H1 (cell line): ENCODE data around the gene STARD3. TPM values are rescaled to one million over a fixed set of nuclear protein-coding genes. Genes with fewer than 3 reads are reported as not detected.

Experiments used
- CTCF ChIA-PET: fragments of 300-600 bp; sonication (Branson Sonifier 250); formaldehyde crosslinking; loops from one replicate; lab custom pipeline; 2021; ENCODE audit not compliant: partially characterized antibody; lab: Charles Lee
- POLR2A ChIA-PET: fragments of 300-600 bp; sonication (Branson Sonifier 250); formaldehyde crosslinking; loops from one replicate; lab custom pipeline; 2021; ENCODE audit warnings: inconsistent platforms; ENCODE audit not compliant: partially characterized antibody; lab: Charles Lee
- DNase-seq, 2 experiments: peaks; one replicate each; pipeline versions ENCODE4 v3.0.0 to v3.0.0-alpha.2; 2010 to 2022; ENCODE audit warnings: low spot score in 2 of 2, low read depth in 1 of 2, mixed read lengths in 1 of 2
- FAIRE-seq: peaks from 2 replicates; lab custom pipeline; 2011; peaks lifted over from hg19 to GRCh38; lab: Jason Lieb, UNC
- H2AFZ ChIP-seq: 2 replicates; pipeline ENCODE4 v1.8.1; 2012; ENCODE audit warnings: low read length, inconsistent platforms
- H2AK5ac ChIP-seq: 2 replicates; pipeline ENCODE4 v1.6.1; 2013; ENCODE audit warnings: low read depth, low read length
- H2BK120ac ChIP-seq: replicated peaks from 2 replicates; pipeline ENCODE3; 2013; ENCODE audit warnings: low read depth, low read length, inconsistent platforms
- H2BK12ac ChIP-seq: 2 replicates; pipeline ENCODE4 v1.6.1; 2013; ENCODE audit warnings: low read depth, low read length
- H2BK15ac ChIP-seq: 2 replicates; pipeline ENCODE4 v1.6.1; 2013; ENCODE audit warnings: low read length
- H2BK20ac ChIP-seq: 2 replicates; pipeline ENCODE4 v1.6.1; 2013; ENCODE audit warnings: low read length
- H2BK5ac ChIP-seq: 2 replicates; pipeline ENCODE4 v1.6.1; 2013; ENCODE audit warnings: low read depth, low read length
- H3K14ac ChIP-seq: 2 replicates; pipeline ENCODE4 v1.6.1; 2013; ENCODE audit warnings: inconsistent platforms; ENCODE audit not compliant: insufficient read length
- H3K18ac ChIP-seq: 2 replicates; pipeline ENCODE4 v1.6.1; 2013; ENCODE audit warnings: low read length; ENCODE audit errors: extremely low read depth
- H3K23ac ChIP-seq: 2 replicates; pipeline ENCODE4 v1.6.1; 2013; ENCODE audit warnings: inconsistent platforms; ENCODE audit not compliant: insufficient read length
- H3K23me2 ChIP-seq: 2 replicates; pipeline ENCODE4 v1.6.1; 2013; ENCODE audit warnings: low read depth, low read length
- H3K27ac ChIP-seq: 2 replicates; pipeline ENCODE4 v1.6.1; 2011; ENCODE audit warnings: low read depth, low read length, inconsistent platforms
- H3K27me3 ChIP-seq, 4 experiments: replicated peaks in 1 of 4; 1 replicate in 1 of 4; 2 replicates in 3 of 4; pipeline versions ENCODE4 v1.6.1 to v1.8.1; 2011 to 2013; ENCODE audit warnings: low read length in 3 of 4, mild to moderate bottlenecking in 3 of 4, inconsistent platforms in 2 of 4, mixed read lengths in 2 of 4, moderate library complexity in 1 of 4; ENCODE audit not compliant: control insufficient read depth in 3 of 4, insufficient read depth in 3 of 4; ENCODE audit errors: extremely low read depth in 1 of 4
- H3K36me3 ChIP-seq, 4 experiments: 2 replicates each; pipeline versions ENCODE4 v1.6.1 to v1.8.1; 2011 to 2013; ENCODE audit warnings: mild to moderate bottlenecking in 4 of 4, low read length in 3 of 4, moderate library complexity in 2 of 4, control low read depth in 1 of 4, inconsistent platforms in 1 of 4; ENCODE audit not compliant: insufficient read depth in 4 of 4, control insufficient read depth in 2 of 4
- H3K4ac ChIP-seq: replicated peaks from 2 replicates; pipeline ENCODE3; 2013; ENCODE audit warnings: low read length, low read depth, mixed read lengths, inconsistent platforms; ENCODE audit not compliant: insufficient read length
- H3K4me1 ChIP-seq, 4 experiments: replicated peaks in 1 of 4; 1 replicate in 1 of 4; 2 replicates in 3 of 4; pipeline versions ENCODE4 v1.6.1 to v1.8.1; 2011 to 2013; ENCODE audit warnings: low read length in 3 of 4, inconsistent platforms in 2 of 4, mixed read lengths in 1 of 4; ENCODE audit not compliant: insufficient read depth in 4 of 4, control insufficient read depth in 3 of 4
- H3K4me2 ChIP-seq, 2 experiments: 2 replicates each; pipeline versions ENCODE4 v1.6.1 to v1.8.1; 2011 to 2013; ENCODE audit warnings: low read depth in 2 of 2, low read length in 2 of 2, control low read depth in 1 of 2, inconsistent platforms in 1 of 2, mild to moderate bottlenecking in 1 of 2; ENCODE audit not compliant: insufficient read depth in 1 of 2
- H3K4me3 ChIP-seq, 4 experiments: fragments of 200-600, 300-600 bp in 1 of 4; sonication (generic), shearing (Covaris generic), sonication (Bioruptor Twin) in 1 of 4; 2 replicates each; pipeline versions ENCODE4 v1.5.1 to v1.8.1; 2011 to 2016; ENCODE audit warnings: low read length in 4 of 4, low read depth in 3 of 4, control low read depth in 2 of 4, inconsistent platforms in 2 of 4, mild to moderate bottlenecking in 2 of 4, mixed read lengths in 1 of 4, moderate library complexity in 1 of 4; ENCODE audit not compliant: insufficient read depth in 2 of 4; ENCODE audit errors: extremely low read depth in 1 of 4
- H3K56ac ChIP-seq: replicated peaks from 2 replicates; pipeline ENCODE3; 2013; ENCODE audit warnings: low read depth, mild to moderate bottlenecking, mixed read lengths, low read length, inconsistent platforms; ENCODE audit not compliant: insufficient read length
- H3K79me1 ChIP-seq: 2 replicates; pipeline ENCODE4 v1.6.1; 2013; ENCODE audit warnings: low read depth, low read length, control low read depth
- H3K79me2 ChIP-seq, 2 experiments: 2 replicates each; pipeline versions ENCODE4 v1.6.1 to v1.8.1; 2012 to 2013; ENCODE audit warnings: low read length in 2 of 2, mild to moderate bottlenecking in 2 of 2, inconsistent platforms in 1 of 2; ENCODE audit not compliant: insufficient read depth in 2 of 2, control insufficient read depth in 1 of 2
- H3K9ac ChIP-seq, 4 experiments: replicated peaks in 1 of 4; 1 replicate in 1 of 4; 2 replicates in 3 of 4; pipeline versions ENCODE4 v1.6.1 to v1.8.1; 2011 to 2013; ENCODE audit warnings: low read depth in 3 of 4, low read length in 3 of 4, control low read depth in 2 of 4, mild to moderate bottlenecking in 2 of 4, moderate library complexity in 2 of 4, inconsistent platforms in 1 of 4; ENCODE audit errors: extremely low read depth in 1 of 4
- H3K9me3 ChIP-seq, 2 experiments: 2 replicates each; pipeline versions ENCODE4 v1.6.1 to v1.8.1; 2012 to 2013; ENCODE audit warnings: mild to moderate bottlenecking in 2 of 2, moderate library complexity in 2 of 2, control low read depth in 1 of 2, inconsistent platforms in 1 of 2, low read depth in 1 of 2, low read length in 1 of 2, mixed read lengths in 1 of 2; ENCODE audit not compliant: insufficient read depth in 2 of 2
- H4K20me1 ChIP-seq, 2 experiments: replicated peaks in 1 of 2; 2 replicates each; pipeline versions ENCODE3 to v1.8.1; 2011 to 2013; ENCODE audit warnings: inconsistent platforms in 2 of 2, low read length in 2 of 2, mild to moderate bottlenecking in 1 of 2; ENCODE audit not compliant: insufficient read depth in 2 of 2, control insufficient read depth in 1 of 2
- H4K5ac ChIP-seq: 2 replicates; pipeline ENCODE4 v1.6.1; 2013; ENCODE audit warnings: low read length, low read depth, mixed read lengths, inconsistent platforms; ENCODE audit not compliant: insufficient read length
- H4K8ac ChIP-seq: 2 replicates; pipeline ENCODE4 v1.8.0; 2013; ENCODE audit warnings: mild to moderate bottlenecking, moderate library complexity, low read length, inconsistent platforms; ENCODE audit not compliant: insufficient read depth; ENCODE audit errors: extremely low read depth
- H4K91ac ChIP-seq: replicated peaks from 2 replicates; pipeline ENCODE3; 2013; ENCODE audit warnings: low read length, mixed read lengths, inconsistent platforms; ENCODE audit not compliant: insufficient read length
- CBX8 ChIP-seq: fragments of 300-800, 300-1000 bp; sonication (generic); IDR thresholded peaks from 2 replicates; pipeline ENCODE4 v1.7.1; 2016; ENCODE audit warnings: low read depth, low read length, borderline replicate concordance
- CHD1 ChIP-seq: IDR thresholded peaks from 2 replicates; pipeline ENCODE4 v1.6.1; 2012; ENCODE audit warnings: low read depth, low read length, improper control_type of control experiment
- EZH2 ChIP-seq: fragments of 200-600 bp; sonication (generic); IDR thresholded peaks from 2 replicates; pipeline ENCODE4 v1.7.1; 2012; ENCODE audit warnings: low read depth, mild to moderate bottlenecking, moderate library complexity, low read length, inconsistent platforms; ENCODE audit not compliant: severe bottlenecking
- RNF2 ChIP-seq: fragments of 200-900, 300-1000 bp; sonication (generic); IDR thresholded peaks from 2 replicates; pipeline ENCODE4 v1.7.1; 2016; ENCODE audit warnings: borderline replicate concordance, low read depth, mild to moderate bottlenecking, antibody characterized with exemption, low read length; ENCODE audit not compliant: poor library complexity, severe bottlenecking; ENCODE audit errors: missing control alignments
- SUZ12 ChIP-seq: fragments of 200-600 bp; sonication (generic); IDR thresholded peaks from 2 replicates; pipeline ENCODE4 v1.6.1; 2012; ENCODE audit warnings: mild to moderate bottlenecking, inconsistent platforms, low read length, moderate library complexity, mixed read lengths
- WGBS, 2 experiments: shearing (Covaris generic) in 1 of 2; methylation state at CpG; one replicate each; pipeline versions ENCODE4 v1.1.6 to v1.1.7; 2013 to 2015; ENCODE audit warnings: low lambda C conversion rate in 2 of 2, mixed read lengths in 2 of 2, inconsistent platforms in 1 of 2, low coverage in 1 of 2, missing lambda C conversion rate in 1 of 2; ENCODE audit not compliant: insufficient replicate concordance in 2 of 2, insufficient coverage in 1 of 2, insufficient read length in 1 of 2; ENCODE audit errors: extremely low coverage in 1 of 2, missing lambda C conversion rate in 1 of 2; 5-methylcytosine and 5-hydroxymethylcytosine counted together
- polyA plus RNA-seq, 7 experiments: library from polyadenylated mRNA; depleted of rRNA in 3 of 7; stranded (reverse) in 5 of 7; unstranded in 2 of 7; fragments of >200 nt in 5 of 7; fragments of 200-250 nt in 2 of 7; gene quantifications; 1 replicate in 5 of 7; 2 replicates in 1 of 7; 4 replicates in 1 of 7; pipeline versions ENCODE4 v1.2.1 to v1.2.3, GENCODE V29; 2011 to 2013; ENCODE audit warnings: missing spikeins in 2 of 7, mixed read lengths in 2 of 7
- total RNA-seq: library from RNA; stranded (reverse); fragmentation: NEBNext Ultra II Directional; extraction: Animal tissue kit (Norgen Biotek cat#: 25700); gene quantifications from 2 replicates; pipeline ENCODE4 v1.2.1, GENCODE V29; 2021

STARD3 gene
- total and polyA plus RNA-seq, 2 of the 8 experiments (the other 6 are each of a cell fraction or from before 2014, with no cell fraction given), result 47.6 to 80.3 TPM

GRCh38 chr17:39596543-39597267, 40.2 kb upstream of the STARD3 start:
- Histone ChIP-seq H2BK20ac (peak overlapping the region; percentile 74; the same call in 1 of the 2 replicates), H2BK15ac (no peak overlapping the region), H4K5ac (no peak overlapping the region), H3K9ac (no peak overlapping the region), H2BK12ac (peak overlapping the region; percentile 95; the same call in 1 of the 2 replicates), H2BK5ac (no peak overlapping the region), H3K4me2 (peak overlapping the region; percentile 59 to 66), H3K4me3 (peak overlapping the region in 3 of 4 experiments; percentile 3 to 51 (median 4); a peak in 3 of 8 replicates), H2AFZ (no peak overlapping the region), H2BK120ac (no peak overlapping the region), H4K20me1 (peaks cover 6 to 16% of the 10 kb centered on the region in 2 experiments), H3K9me3 (no peaks in the 10 kb centered on the region), H3K23me2 (peaks cover 7% of the 10 kb centered on the region; the same call in 1 of the 2 replicates), H3K4me1 (peaks cover under 1 to 44% (median 33%) of the 10 kb centered on the region in 4 experiments), H3K27ac (no peak overlapping the region), H3K36me3 (peaks cover 0 to 2% (median 0%) of the 10 kb centered on the region in 4 experiments; a peak in 1 of 8 replicates), H3K18ac (no peak overlapping the region), H3K14ac (no peak overlapping the region), H2AK5ac (no peak overlapping the region), H3K79me1 (no peaks in the 10 kb centered on the region), H3K4ac (no peak overlapping the region), H4K91ac (no peak overlapping the region), H3K27me3 (peaks cover 65 to 93% (median 89%) of the 10 kb centered on the region in 4 experiments), H3K23ac (no peak overlapping the region), H4K8ac (no peak overlapping the region), H3K79me2 (no peaks in the 10 kb centered on the region), H3K56ac (no peak overlapping the region)
- ChIA-PET CTCF (interaction anchor here (0.6 to 4.8 kb wide), 12 partner anchors 9 to 49 kb away, joined by 3 to 20 read pairs (median 4); no protein-coding TSS in a partner anchor), POLR2A (interaction anchor here (1.2 to 2.4 kb wide), 3 partner anchors 7 to 10 kb away, joined by 4 to 15 read pairs (median 6); no protein-coding TSS in a partner anchor)
- peak in 1 of 2 experiments; percentile 53 for DNase-seq
- 2% methylated on average over 20 of the region's 47 CpGs; no CpG with 5 or more reads in 1 of the 2 experiments for whole genome bisulfite sequencing, 2 experiments
- FAIRE-seq, result no peak
- peak; percentile 97 for TF ChIP-seq SUZ12
- peak; percentile 80 for TF ChIP-seq RNF2
- TF ChIP-seq CHD1, result no peak
- TF ChIP-seq EZH2, result peak; percentile 90
- peak; percentile 48; the same call in 1 of the 2 replicates for TF ChIP-seq CBX8
